ENCODE data around the gene GOLGA5. TPM values are rescaled to one million over a fixed set of nuclear protein-coding genes. Genes with fewer than 3 reads are reported as not detected.

The GOLGA5 gene
- total RNA-seq, 1 donor from 2014 or later = 28.2 TPM

- Mint-ChIP-seq H3K9me3 (ENCODE audit: unreplicated experiment) (no peaks in the 10 kb centered on the region), H3K27me3 (ENCODE audit: unreplicated experiment) (peaks cover 1% of the 10 kb centered on the region), H3K36me3 (ENCODE audit: unreplicated experiment) (peaks cover 3% of the 10 kb centered on the region), H3K4me1 (ENCODE audit: low read depth, unreplicated experiment) (peaks cover 10% of the 10 kb centered on the region), H3K27ac (ENCODE audit: unreplicated experiment) (no peak overlapping the region), H3K4me3 (ENCODE audit: unreplicated experiment) (no peak overlapping the region)
- TF ChIP-seq CTCF (IDR thresholded peaks at IDR 0.05; ENCODE audit: partially characterized antibody, unreplicated experiment) = no peak
- DNase-seq = no peak
These were observed 42.3 kb upstream of the GOLGA5 start for GRCh38 chr14:92751819-92752218.

- Mint-ChIP-seq H3K9me3 (ENCODE audit: unreplicated experiment) (no peaks in the 10 kb centered on the region), H3K27me3 (ENCODE audit: unreplicated experiment) (peaks cover 1% of the 10 kb centered on the region), H3K36me3 (ENCODE audit: unreplicated experiment) (no peaks in the 10 kb centered on the region), H3K4me1 (ENCODE audit: low read depth, unreplicated experiment) (peaks cover 4% of the 10 kb centered on the region), H3K4me3 (ENCODE audit: unreplicated experiment) (no peak overlapping the region), H3K27ac (ENCODE audit: unreplicated experiment) (no peak overlapping the region)
- no peak for TF ChIP-seq CTCF (IDR thresholded peaks at IDR 0.05; ENCODE audit: partially characterized antibody, unreplicated experiment)
- DNase-seq = no peak
These were observed 40.9 kb upstream of the GOLGA5 start for GRCh38 chr14:92753250-92753649.

GRCh38 chr14:92754966-92755365, 39.1 kb upstream of the GOLGA5 start:
- no peak for DNase-seq
- H3K36me3 Mint-ChIP-seq (ENCODE audit: unreplicated experiment) = no peaks in the 10 kb centered on the region
- H3K27me3 Mint-ChIP-seq (ENCODE audit: unreplicated experiment) = peaks cover 1% of the 10 kb centered on the region
- no peak overlapping the region for H3K27ac Mint-ChIP-seq (ENCODE audit: unreplicated experiment)
- H3K4me1 Mint-ChIP-seq (ENCODE audit: low read depth, unreplicated experiment) = peaks cover 6% of the 10 kb centered on the region
- TF ChIP-seq CTCF (IDR thresholded peaks at IDR 0.05; ENCODE audit: partially characterized antibody, unreplicated experiment) = no peak
- no peak overlapping the region for H3K4me3 Mint-ChIP-seq (ENCODE audit: unreplicated experiment)
- no peaks in the 10 kb centered on the region for H3K9me3 Mint-ChIP-seq (ENCODE audit: unreplicated experiment)

GRCh38 chr14:92755495-92755894, 38.6 kb upstream of the GOLGA5 start:
- TF ChIP-seq CTCF (IDR thresholded peaks at IDR 0.05; ENCODE audit: partially characterized antibody, unreplicated experiment) = no peak
- H3K27me3 Mint-ChIP-seq (ENCODE audit: unreplicated experiment) = peaks cover 1% of the 10 kb centered on the region
- H3K9me3 Mint-ChIP-seq (ENCODE audit: unreplicated experiment) = no peaks in the 10 kb centered on the region
- no peak overlapping the region for H3K27ac Mint-ChIP-seq (ENCODE audit: unreplicated experiment)
- H3K4me3 Mint-ChIP-seq (ENCODE audit: unreplicated experiment) = no peak overlapping the region
- peaks cover 6% of the 10 kb centered on the region for H3K4me1 Mint-ChIP-seq (ENCODE audit: low read depth, unreplicated experiment)
- H3K36me3 Mint-ChIP-seq (ENCODE audit: unreplicated experiment) = no peaks in the 10 kb centered on the region
- no peak for DNase-seq

- DNase-seq = no peak
- Mint-ChIP-seq H3K4me3 (ENCODE audit: unreplicated experiment) (no peak overlapping the region), H3K27me3 (ENCODE audit: unreplicated experiment) (peaks cover 4% of the 10 kb centered on the region), H3K9me3 (ENCODE audit: unreplicated experiment) (peaks cover 2% of the 10 kb centered on the region), H3K36me3 (ENCODE audit: unreplicated experiment) (no peaks in the 10 kb centered on the region), H3K27ac (ENCODE audit: unreplicated experiment) (no peak overlapping the region), H3K4me1 (ENCODE audit: low read depth, unreplicated experiment) (peaks cover 6% of the 10 kb centered on the region)
- TF ChIP-seq CTCF (IDR thresholded peaks at IDR 0.05; ENCODE audit: partially characterized antibody, unreplicated experiment) = no peak
These were observed 37.7 kb upstream of the GOLGA5 start for GRCh38 chr14:92756446-92756845.

Measured in glutamatergic neuron (in vitro differentiated cells).